Measurements from ENCODE around the gene PTPN23. TPM values are rescaled to one million over a fixed set of nuclear protein-coding genes. Genes with fewer than 3 reads are reported as not detected.

PTPN23 gene
- total and polyA plus RNA-seq, 2 of the 13 experiments (the other 11 are each of a cell fraction or from before 2014, with no cell fraction given) = 2.3 to 3.7 TPM

DNA sequence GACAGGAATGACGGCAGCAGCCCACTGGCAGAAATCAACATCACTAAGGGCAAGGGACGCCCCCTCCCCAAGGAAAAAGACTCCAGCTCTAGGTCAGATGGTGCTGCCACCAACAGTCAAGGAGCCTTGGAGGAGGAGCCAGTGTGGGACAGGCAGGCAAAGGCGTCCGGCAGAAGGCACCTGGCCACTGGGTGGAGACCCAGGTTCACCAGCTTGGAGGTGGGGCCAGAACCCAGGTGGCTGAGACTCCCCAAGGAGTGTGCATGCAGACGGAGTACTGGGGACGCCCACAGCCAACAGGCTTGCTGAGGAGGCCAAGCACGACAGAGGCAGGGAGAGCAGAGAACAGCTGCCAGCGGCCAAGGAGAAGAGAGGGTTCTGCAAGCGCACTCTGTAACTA, 35.2 kb downstream of the PTPN23 start:
- in situ Hi-C loops (cut with HindIII; ENCODE audit: extremely low pct_ligation_motif_present, low pct_unique_long_range_greater_than_20kb) = no loop called here
- intact Hi-C loops (cut with micrococcal nuclease; ENCODE audit: unreplicated experiment) = no loop called here
- Histone ChIP-seq H3K4me2 (ENCODE audit: low read depth, low read length) (no peak overlapping the region), H3K27ac (ENCODE audit: extremely low read length, insufficient read depth, low read length) (no peak overlapping the region), H3K36me3 (replicated peaks in 1 of 2; ENCODE audit: control insufficient read depth in 1 of 2, insufficient read depth in 2 of 2, low read length in 2 of 2) (peaks cover 37 to 72% of the 10 kb centered on the region in 2 experiments), H3K79me2 (ENCODE audit: insufficient read depth, low read length) (no peaks in the 10 kb centered on the region), H3K4me3 (replicated peaks in 1 of 3; ENCODE audit: insufficient read depth in 1 of 3, low read depth in 2 of 3, low read length in 3 of 3) (no peak overlapping the region), H3K27me3 (ENCODE audit: control insufficient read depth in 1 of 2, insufficient read depth in 2 of 2, low read length in 2 of 2) (no peaks in the 10 kb centered on the region), H2AFZ (ENCODE audit: low read length) (no peak overlapping the region), H3K4me1 (ENCODE audit: insufficient read depth, low read length) (peaks cover 19% of the 10 kb centered on the region), H3K9ac (ENCODE audit: insufficient read depth, low read depth, low read length) (no peak overlapping the region), H4K20me1 (ENCODE audit: insufficient read depth, low read length) (peaks cover 15% of the 10 kb centered on the region), H3K9me3 (ENCODE audit: low read length) (no peaks in the 10 kb centered on the region)
- FAIRE-seq (no peak), DNase-seq (ENCODE audit: low spot score) (no peak), ATAC-seq (no peak)
- POLR2A ChIA-PET = no interaction called here
- CTCF ChIA-PET (ENCODE audit: low intra/inter-chr PET ratio, low total read pairs) = no interaction called here
- TF ChIP-seq MED1 (CRISPR knock-in tag; IDR thresholded peaks at IDR 0.05) (no peak), AGO2 (optimal IDR thresholded peaks at IDR 0.05; ENCODE audit: low read depth, low read length) (peak; percentile 86)
- TF ChIP-seq, protein P1, sequence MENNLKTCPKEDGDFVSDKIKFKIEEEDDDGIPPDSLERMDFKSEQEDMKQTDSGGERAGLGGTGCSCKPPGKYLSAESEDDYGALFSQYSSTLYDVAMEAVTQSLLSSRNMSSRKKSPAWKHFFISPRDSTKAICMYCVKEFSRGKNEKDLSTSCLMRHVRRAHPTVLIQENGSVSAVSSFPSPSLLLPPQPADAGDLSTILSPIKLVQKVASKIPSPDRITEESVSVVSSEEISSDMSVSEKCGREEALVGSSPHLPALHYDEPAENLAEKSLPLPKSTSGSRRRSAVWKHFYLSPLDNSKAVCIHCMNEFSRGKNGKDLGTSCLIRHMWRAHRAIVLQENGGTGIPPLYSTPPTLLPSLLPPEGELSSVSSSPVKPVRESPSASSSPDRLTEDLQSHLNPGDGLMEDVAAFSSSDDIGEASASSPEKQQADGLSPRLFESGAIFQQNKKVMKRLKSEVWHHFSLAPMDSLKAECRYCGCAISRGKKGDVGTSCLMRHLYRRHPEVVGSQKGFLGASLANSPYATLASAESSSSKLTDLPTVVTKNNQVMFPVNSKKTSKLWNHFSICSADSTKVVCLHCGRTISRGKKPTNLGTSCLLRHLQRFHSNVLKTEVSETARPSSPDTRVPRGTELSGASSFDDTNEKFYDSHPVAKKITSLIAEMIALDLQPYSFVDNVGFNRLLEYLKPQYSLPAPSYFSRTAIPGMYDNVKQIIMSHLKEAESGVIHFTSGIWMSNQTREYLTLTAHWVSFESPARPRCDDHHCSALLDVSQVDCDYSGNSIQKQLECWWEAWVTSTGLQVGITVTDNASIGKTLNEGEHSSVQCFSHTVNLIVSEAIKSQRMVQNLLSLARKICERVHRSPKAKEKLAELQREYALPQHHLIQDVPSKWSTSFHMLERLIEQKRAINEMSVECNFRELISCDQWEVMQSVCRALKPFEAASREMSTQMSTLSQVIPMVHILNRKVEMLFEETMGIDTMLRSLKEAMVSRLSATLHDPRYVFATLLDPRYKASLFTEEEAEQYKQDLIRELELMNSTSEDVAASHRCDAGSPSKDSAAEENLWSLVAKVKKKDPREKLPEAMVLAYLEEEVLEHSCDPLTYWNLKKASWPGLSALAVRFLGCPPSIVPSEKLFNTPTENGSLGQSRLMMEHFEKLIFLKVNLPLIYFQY (CRISPR knock-in tag; IDR thresholded peaks at IDR 0.05; ENCODE audit: borderline replicate concordance) = no peak
- WGBS (ENCODE audit: low lambda C conversion rate) = 97% methylated on average over 8 of the region's 9 CpGs
- no TSS peak for BruUV-seq (replicated peaks)

Measured in HepG2 (cell line).